Gastrocnemius medialis (tissue), 4 donors: ENCODE results near the gene MSL2. TPM values are rescaled to one million over a fixed set of nuclear protein-coding genes. Genes with fewer than 3 reads are reported as not detected.
"Not testable (repeated sequence)": the region's sequence is repeated elsewhere in the genome, so short reads cannot be mapped to it uniquely, and the experiment has no call there.

ENCODE experiments used
- ATAC-seq, 2 donors: fragments of 150-250 bp; one replicate each; pipeline ENCODE4 v1.9.1; 2016
- DNase-seq, 2 donors: peaks; one replicate each; pipeline ENCODE4 v3.0.0-alpha.2; 2019
- H3K27ac ChIP-seq, 4 donors: fragments of 200-600 bp; sonication (generic); 1 replicate in 1 of 4; 2 replicates in 3 of 4; pipeline ENCODE4 v1.5.1; 2016 to 2018; ENCODE audit warnings: mild to moderate bottlenecking in 2 of 4, moderate library complexity in 1 of 4
- H3K27me3 ChIP-seq, 3 donors: fragments of 200-600 bp; sonication (generic) in 2 of 3; 1 replicate in 1 of 3; 2 replicates in 2 of 3; pipeline versions ENCODE4 v1.5.1 to v1.6.0; 2016 to 2019; ENCODE audit warnings: mild to moderate bottlenecking in 1 of 3, moderate library complexity in 1 of 3
- H3K36me3 ChIP-seq, 2 donors: fragments of 200-600 bp; sonication (generic) in 1 of 2; one replicate each; pipeline ENCODE4 v1.5.1; 2017 to 2018
- H3K4me1 ChIP-seq, 2 donors: fragments of 200-600 bp; sonication (generic) in 1 of 2; one replicate each; pipeline ENCODE4 v1.5.1; 2016 to 2017; ENCODE audit warnings: mild to moderate bottlenecking in 2 of 2
- H3K4me3 ChIP-seq, 4 donors: fragments of 200-600 bp; sonication (generic) in 3 of 4; 1 replicate in 1 of 4; 2 replicates in 3 of 4; pipeline ENCODE4 v1.5.1; 2016 to 2019; ENCODE audit warnings: mild to moderate bottlenecking in 2 of 4
- H3K9me3 ChIP-seq, 3 donors: fragments of 200-600 bp; sonication (generic) in 2 of 3; 1 replicate in 1 of 3; 2 replicates in 2 of 3; pipeline ENCODE4 v1.5.1; 2016 to 2019
- POLR2A ChIP-seq, 2 donors: fragments of 450-650 bp; IDR thresholded peaks; one replicate each; pipeline ENCODE4 v1.6.1; 2017; ENCODE audit warnings: antibody characterized with exemption in 2 of 2, mild to moderate bottlenecking in 2 of 2, moderate library complexity in 2 of 2
- in situ Hi-C, 4 donors: fragments of 200-750 bp; cut with MboI; loops; one replicate each; pipeline versions ENCODE4 v1.15.0 to v1.8.0; 2017; ENCODE audit warnings: low sequenced_read_pairs in 4 of 4
- intact Hi-C: fragments of 100-400 bp; cut with DNase I; formaldehyde crosslinking; loops from one replicate; pipeline ENCODE4 v1.15.1; 2023; ENCODE audit warnings: low total_unique reads
- total RNA-seq, 4 donors: library from RNA; depleted of rRNA; stranded (reverse); fragments of >200 nt; gene quantifications; one replicate each; pipeline versions ENCODE4 v1.1.0 to v1.2.3, GENCODE V29; 2016
- TF ChIP-seq, protein P1 (sequence below), 5 experiments: fragments of 450-650 bp in 3 of 5; fragments of 200-600 bp in 2 of 5; sonication (generic) in 2 of 5; IDR thresholded peaks in 4 of 5; conservative IDR thresholded peaks in 1 of 5; 1 replicate in 4 of 5; 2 replicates in 1 of 5; pipeline ENCODE4 v1.5.1; 2016 to 2019; ENCODE audit warnings: antibody characterized with exemption in 5 of 5, mild to moderate bottlenecking in 3 of 5, moderate library complexity in 3 of 5

Gene MSL2
- total RNA-seq, 4 donors from 2014 or later, result 18.2 to 34.7 (median 23.6) TPM

DNA sequence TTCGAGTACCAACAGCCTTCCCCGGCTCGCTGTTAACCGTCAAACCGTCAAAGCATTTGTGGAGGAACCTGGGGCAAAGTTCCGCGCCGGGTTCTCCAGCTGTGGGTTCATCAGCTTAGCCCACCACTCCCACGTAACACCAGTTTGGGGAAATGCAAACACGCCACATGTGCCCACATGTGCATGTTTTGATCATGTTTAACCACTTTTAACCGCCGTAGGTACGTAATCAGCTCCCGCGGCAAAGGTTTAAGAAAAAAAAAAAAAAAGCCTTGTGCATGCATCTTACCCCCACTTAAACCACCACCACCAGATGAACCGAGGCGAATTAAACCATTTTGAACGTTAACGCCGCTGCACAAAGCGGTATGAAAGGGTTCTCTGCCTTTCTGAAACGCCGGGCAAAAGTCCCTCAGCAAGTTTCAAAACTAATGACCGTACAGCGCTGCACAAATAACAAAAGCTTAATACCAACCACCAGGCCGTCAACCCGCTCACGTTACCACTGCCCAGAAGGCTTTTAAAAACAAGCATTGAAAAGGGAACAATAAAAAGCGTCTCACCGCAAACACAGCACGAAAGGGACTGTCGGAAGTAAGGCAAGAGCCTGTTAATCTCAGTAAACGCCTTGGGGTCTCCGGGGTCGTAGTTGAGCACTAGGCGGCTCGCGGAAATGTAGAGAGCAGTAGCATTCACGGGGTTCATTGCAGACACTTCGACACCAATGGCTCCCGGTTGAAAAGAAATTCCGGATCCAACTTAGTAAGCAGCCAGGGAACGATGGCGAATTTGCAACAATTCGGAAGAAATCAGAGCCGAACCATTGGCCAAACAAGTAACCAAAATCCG lies 1.5 kb downstream of the MSL2 start:
- Histone ChIP-seq H3K27me3 (no peaks in the 10 kb centered on the region), H3K36me3 (no peaks in the 10 kb centered on the region), H3K4me1 (peaks cover 45 to 58% of the 10 kb centered on the region in 2 donors), H3K27ac (peak overlapping the region; percentile 91 to 100 (median 100)), H3K9me3 (no peaks in the 10 kb centered on the region), H3K4me3 (peak overlapping the region; percentile 84 to 95 (median 92))
- DNase-seq (no peak), ATAC-seq (no peak)
- in situ Hi-C loops (loop anchor here in 1 of 4 donors (10.0 kb wide), 1 partner anchor 50 kb away; no protein-coding TSS in a partner anchor), intact Hi-C loops (loop anchor here (5.0 kb wide), 3 partner anchors 227 to 967 kb away; partner anchors contain the start of gene PPP2R3A)
- TF ChIP-seq POLR2A (IDR thresholded peaks at IDR 0.05), result no peak
- TF ChIP-seq, protein P1, sequence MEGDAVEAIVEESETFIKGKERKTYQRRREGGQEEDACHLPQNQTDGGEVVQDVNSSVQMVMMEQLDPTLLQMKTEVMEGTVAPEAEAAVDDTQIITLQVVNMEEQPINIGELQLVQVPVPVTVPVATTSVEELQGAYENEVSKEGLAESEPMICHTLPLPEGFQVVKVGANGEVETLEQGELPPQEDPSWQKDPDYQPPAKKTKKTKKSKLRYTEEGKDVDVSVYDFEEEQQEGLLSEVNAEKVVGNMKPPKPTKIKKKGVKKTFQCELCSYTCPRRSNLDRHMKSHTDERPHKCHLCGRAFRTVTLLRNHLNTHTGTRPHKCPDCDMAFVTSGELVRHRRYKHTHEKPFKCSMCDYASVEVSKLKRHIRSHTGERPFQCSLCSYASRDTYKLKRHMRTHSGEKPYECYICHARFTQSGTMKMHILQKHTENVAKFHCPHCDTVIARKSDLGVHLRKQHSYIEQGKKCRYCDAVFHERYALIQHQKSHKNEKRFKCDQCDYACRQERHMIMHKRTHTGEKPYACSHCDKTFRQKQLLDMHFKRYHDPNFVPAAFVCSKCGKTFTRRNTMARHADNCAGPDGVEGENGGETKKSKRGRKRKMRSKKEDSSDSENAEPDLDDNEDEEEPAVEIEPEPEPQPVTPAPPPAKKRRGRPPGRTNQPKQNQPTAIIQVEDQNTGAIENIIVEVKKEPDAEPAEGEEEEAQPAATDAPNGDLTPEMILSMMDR (IDR thresholded peaks at IDR 0.05 in 4 of 5, conservative IDR thresholded peaks at IDR 0.05 in 1 of 5), result no peak

DNA sequence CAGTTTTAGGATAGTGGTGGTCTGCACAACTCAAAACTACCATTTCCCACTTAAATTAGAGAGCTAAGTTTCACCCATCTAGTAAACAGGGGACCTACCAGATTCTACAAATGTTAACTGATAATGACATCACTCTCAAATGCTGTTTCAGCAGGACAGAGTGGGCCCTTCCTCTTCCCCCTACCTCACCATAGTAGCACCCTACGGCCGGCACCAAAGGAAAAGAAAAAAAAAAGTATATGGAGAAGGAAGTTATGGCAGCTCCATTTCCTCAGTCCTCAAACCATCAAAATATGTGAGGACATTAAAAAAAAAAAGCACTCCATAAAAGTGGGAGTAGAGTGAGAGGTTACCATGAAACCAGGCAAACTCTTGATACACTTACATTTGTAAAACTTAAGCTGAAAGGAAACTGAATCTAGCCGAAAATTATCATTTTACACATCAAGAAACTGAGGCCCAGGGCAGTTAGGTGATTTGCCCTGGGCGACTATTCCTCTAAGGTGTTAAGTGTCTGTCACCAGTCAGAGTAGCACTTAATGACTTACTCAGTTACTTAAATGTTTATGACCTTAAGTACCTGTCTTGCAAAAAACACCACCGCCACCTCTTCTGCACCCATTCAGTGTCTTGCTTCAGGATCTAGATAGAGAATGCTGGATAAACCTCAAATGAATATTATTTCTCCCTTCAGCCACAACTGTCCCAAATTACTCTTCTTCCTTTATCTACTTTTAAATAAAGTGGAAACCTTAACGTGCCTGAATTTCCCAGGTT lies 2.7 kb downstream of the MSL2 start:
- peak overlapping the region; percentile 91 to 100 (median 100) for H3K27ac ChIP-seq
- TF ChIP-seq, protein P1 (IDR thresholded peaks at IDR 0.05 in 4 of 5, conservative IDR thresholded peaks at IDR 0.05 in 1 of 5), result no peak
- TF ChIP-seq POLR2A (IDR thresholded peaks at IDR 0.05), result no peak
- no peaks in the 10 kb centered on the region for H3K36me3 ChIP-seq
- DNase-seq, result no peak
- intact Hi-C loops (no loop called here), in situ Hi-C loops (loop anchor here in 1 of 4 donors (10.0 kb wide), 1 partner anchor 51 kb away; no protein-coding TSS in a partner anchor)
- H3K4me1 ChIP-seq, result peaks cover 53 to 68% of the 10 kb centered on the region in 2 donors
- ATAC-seq, result no peak
- no peaks in the 10 kb centered on the region for H3K9me3 ChIP-seq
- no peaks in the 10 kb centered on the region for H3K27me3 ChIP-seq
- H3K4me3 ChIP-seq, result peak overlapping the region; percentile 84 to 95 (median 92)

DNA sequence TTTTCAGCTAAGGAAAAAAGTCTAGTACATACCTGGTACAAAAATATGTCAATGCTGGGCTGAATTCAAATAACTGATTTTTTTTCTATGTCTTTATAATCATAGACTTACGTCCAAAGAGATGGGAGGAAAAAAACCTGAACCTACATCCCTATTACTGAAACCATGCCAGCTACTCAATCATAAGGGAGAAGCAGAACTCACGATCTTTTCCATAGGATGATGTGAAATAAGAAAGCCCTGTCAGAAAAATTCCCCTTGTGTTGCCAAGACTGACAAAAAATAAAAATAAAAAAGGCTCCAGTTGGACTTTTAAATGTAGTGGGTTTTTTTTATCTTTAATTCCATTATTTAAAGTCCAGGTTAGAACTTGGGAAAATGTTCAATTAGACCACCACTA lies 3.3 kb downstream of the MSL2 start:
- Histone ChIP-seq H3K27me3 (no peaks in the 10 kb centered on the region), H3K4me3 (peak overlapping the region; percentile 84 to 95 (median 92)), H3K36me3 (no peaks in the 10 kb centered on the region), H3K4me1 (peaks cover 53 to 68% of the 10 kb centered on the region in 2 donors), H3K27ac (peak overlapping the region; percentile 91 to 100 (median 100)), H3K9me3 (no peaks in the 10 kb centered on the region)
- no peak for DNase-seq
- TF ChIP-seq POLR2A (IDR thresholded peaks at IDR 0.05), result no peak
- TF ChIP-seq, protein P1 (IDR thresholded peaks at IDR 0.05 in 4 of 5, conservative IDR thresholded peaks at IDR 0.05 in 1 of 5), result no peak
- intact Hi-C loops, result no loop called here
- in situ Hi-C loops, result loop anchor here in 1 of 4 donors (10.0 kb wide), 1 partner anchor 52 kb away; no protein-coding TSS in a partner anchor
- ATAC-seq, result no peak

DNA sequence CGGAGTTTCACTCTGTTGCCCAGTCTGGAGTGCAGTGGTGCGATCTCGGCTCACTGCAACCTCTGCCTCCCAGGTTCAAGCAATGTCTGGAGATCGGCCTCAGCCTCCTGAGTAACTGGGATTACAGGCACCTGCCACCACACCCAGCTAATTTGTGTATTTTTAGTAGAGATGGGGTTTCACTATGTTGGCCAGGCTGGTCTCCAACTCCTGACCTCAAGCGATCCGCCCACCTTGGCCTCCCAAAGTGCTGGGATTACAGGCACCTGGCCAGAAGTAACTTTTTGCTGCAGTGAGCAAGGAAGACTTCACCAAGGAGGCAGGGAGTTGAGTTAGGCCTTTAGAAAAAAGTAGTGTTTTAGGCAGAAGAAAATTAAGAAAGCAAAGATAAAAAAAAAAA lies 3.9 kb downstream of the MSL2 start:
- intact Hi-C loops, H3K9me3 ChIP-seq, H3K27me3 ChIP-seq, H3K36me3 ChIP-seq, ATAC-seq: not testable (repeated sequence)
- Histone ChIP-seq H3K27ac (peak overlapping the region; percentile 91 to 100 (median 100)), H3K4me1 (peaks cover 52 to 68% of the 10 kb centered on the region in 2 donors), H3K4me3 (peak overlapping the region; percentile 22 to 95 (median 88))
- DNase-seq, result peak; percentile 9 to 76
- in situ Hi-C loops, result loop anchor here in 1 of 4 donors (10.0 kb wide), 1 partner anchor 53 kb away; no protein-coding TSS in a partner anchor
